ENCODE results near the gene MCMBP.
"Not testable (repeated sequence)": the region's sequence is repeated elsewhere in the genome, so short reads cannot be mapped to it uniquely, and the experiment has no call there.

MCMBP gene

GRCh38 chr10:119872860-119873681 is 428 bp upstream of the MCMBP start:
- no peak for DNase-seq

GRCh38 chr10:119871881-119872609 is 598 bp downstream of the MCMBP start:
- DNase-seq: no peak

GRCh38 chr10:119869398-119869797 is 3.2 kb downstream of the MCMBP start:
- not testable (repeated sequence) for DNase-seq

- DNase-seq: no peak
These were observed 5.3 kb downstream of the MCMBP start for GRCh38 chr10:119867317-119867716.

GRCh38 chr10:119865699-119866240 is 6.9 kb downstream of the MCMBP start:
- no peak for DNase-seq

GRCh38 chr10:119863951-119864565 is 8.6 kb downstream of the MCMBP start:
- DNase-seq: no peak

- DNase-seq: no peak
These were observed 10.1 kb downstream of the MCMBP start for GRCh38 chr10:119862524-119862923.

GRCh38 chr10:119860866-119861607 is 11.6 kb downstream of the MCMBP start:
- DNase-seq: no peak

- no peak for DNase-seq
These were observed 13.0 kb downstream of the MCMBP start for GRCh38 chr10:119859420-119860258.

GRCh38 chr10:119858063-119858462 is 14.6 kb downstream of the MCMBP start:
- DNase-seq: no peak

- DNase-seq: no peak
These were observed 19.1 kb downstream of the MCMBP start for GRCh38 chr10:119853574-119853973.

- DNase-seq: no peak
These were observed 19.8 kb downstream of the MCMBP start for GRCh38 chr10:119852822-119853221.

- DNase-seq: no peak
These were observed 20.4 kb downstream of the MCMBP start for GRCh38 chr10:119852277-119852676.

GRCh38 chr10:119849944-119850343 is 22.7 kb downstream of the MCMBP start:
- DNase-seq: no peak

- no peak for DNase-seq
These were observed 23.4 kb downstream of the MCMBP start for GRCh38 chr10:119849031-119849789.

GRCh38 chr10:119845656-119846055 is 27.0 kb downstream of the MCMBP start:
- no peak for DNase-seq

- DNase-seq: no peak
These were observed 38.5 kb downstream of the MCMBP start for GRCh38 chr10:119834188-119834587.

GRCh38 chr10:119832951-119833350 is 39.7 kb downstream of the MCMBP start:
- no peak for DNase-seq

GRCh38 chr10:119831656-119832055 is 41.0 kb downstream of the MCMBP start:
- no peak for DNase-seq

- no peak for DNase-seq
These were observed 41.8 kb downstream of the MCMBP start for GRCh38 chr10:119830851-119831250.

GRCh38 chr10:119829429-119829828 is 43.2 kb downstream of the MCMBP start:
- no peak for DNase-seq

Data from NCI-H524 treated with DMSO at 0.1 percent for 48 hours (cell line).